Central memory CD8-positive, alpha-beta T cell (primary cell): ENCODE measurements around the gene CYP1A2.
"Not testable (repeated sequence)": the region's sequence is repeated elsewhere in the genome, so short reads cannot be mapped to it uniquely, and the experiment has no call there.

Experiments used
- ATAC-seq: fragments of 150-1000 bp; cut with Tn5 transposase; replicated peaks from 2 replicates; pipeline ENCODE4 v1.10.0; 2022; ENCODE audit warnings: mild to moderate bottlenecking, moderate FRiP score, moderate number of reproducible peaks; ENCODE audit not compliant: poor library complexity, severe bottlenecking; ENCODE audit errors: extremely low read depth
- DNase-seq, 2 donors: peaks; one replicate each; pipeline ENCODE4 v3.0.0; 2021; ENCODE audit warnings: low spot score in 2 of 2
- H3K27ac Mint-ChIP-seq: one replicate; pipeline ENCODE4 v1.8.0; 2022; ENCODE audit warnings: low read depth, mild to moderate bottlenecking, moderate library complexity, mixed read lengths
- H3K27me3 Mint-ChIP-seq: one replicate; pipeline ENCODE4 v1.8.0; 2022; ENCODE audit warnings: mixed read lengths
- H3K36me3 Mint-ChIP-seq: one replicate; pipeline ENCODE4 v1.8.0; 2022; ENCODE audit warnings: mild to moderate bottlenecking, moderate library complexity, mixed read lengths; ENCODE audit not compliant: insufficient read depth
- H3K4me1 Mint-ChIP-seq: one replicate; pipeline ENCODE4 v1.8.0; 2022; ENCODE audit warnings: mixed read lengths
- H3K4me3 Mint-ChIP-seq: one replicate; pipeline ENCODE4 v1.8.0; 2022; ENCODE audit warnings: mild to moderate bottlenecking, moderate library complexity, mixed read lengths
- H3K9me3 Mint-ChIP-seq: one replicate; pipeline ENCODE4 v1.8.0; 2022; ENCODE audit warnings: mixed read lengths

CYP1A2 gene

GRCh38 chr15:74725845-74726773 is 22.5 kb upstream of the CYP1A2 start:
- DNase-seq (peak in 1 of 2 donors; percentile 23), ATAC-seq (peak; percentile 73)
- Mint-ChIP-seq H3K27ac (no peak overlapping the region), H3K4me1 (peaks cover 11% of the 10 kb centered on the region), H3K9me3 (no peaks in the 10 kb centered on the region), H3K4me3 (peak overlapping the region; percentile 79), H3K27me3 (peaks cover 30% of the 10 kb centered on the region), H3K36me3 (peaks cover 5% of the 10 kb centered on the region)

GRCh38 chr15:74726774-74727164 is 21.9 kb upstream of the CYP1A2 start:
- Mint-ChIP-seq H3K27ac (no peak overlapping the region), H3K36me3 (peaks cover 5% of the 10 kb centered on the region), H3K9me3 (no peaks in the 10 kb centered on the region), H3K27me3 (peaks cover 36% of the 10 kb centered on the region), H3K4me1 (peaks cover 11% of the 10 kb centered on the region), H3K4me3 (peak overlapping the region; percentile 79)
- DNase-seq (no peak), ATAC-seq (no peak)

GRCh38 chr15:74727727-74728126 is 20.9 kb upstream of the CYP1A2 start:
- no peak overlapping the region for H3K27ac Mint-ChIP-seq
- H3K4me3 Mint-ChIP-seq, result no peak overlapping the region
- no peaks in the 10 kb centered on the region for H3K9me3 Mint-ChIP-seq
- ATAC-seq, result no peak
- DNase-seq, result no peak
- peaks cover 5% of the 10 kb centered on the region for H3K36me3 Mint-ChIP-seq
- H3K4me1 Mint-ChIP-seq, result peaks cover 11% of the 10 kb centered on the region
- peaks cover 42% of the 10 kb centered on the region for H3K27me3 Mint-ChIP-seq

- Mint-ChIP-seq H3K4me1 (peaks cover 11% of the 10 kb centered on the region), H3K27me3 (peaks cover 52% of the 10 kb centered on the region)
- H3K36me3 Mint-ChIP-seq, H3K27ac Mint-ChIP-seq, DNase-seq, ATAC-seq, H3K9me3 Mint-ChIP-seq, H3K4me3 Mint-ChIP-seq: not testable (repeated sequence)
These were observed 19.9 kb upstream of the CYP1A2 start for GRCh38 chr15:74728699-74729098.

- not testable (repeated sequence) for H3K9me3 Mint-ChIP-seq, H3K36me3 Mint-ChIP-seq, H3K27ac Mint-ChIP-seq, DNase-seq, ATAC-seq, H3K4me3 Mint-ChIP-seq
- Mint-ChIP-seq H3K27me3 (peaks cover 58% of the 10 kb centered on the region), H3K4me1 (peaks cover 11% of the 10 kb centered on the region)
These were observed 19.3 kb upstream of the CYP1A2 start for GRCh38 chr15:74729372-74729771.

- H3K4me3 Mint-ChIP-seq, result no peak overlapping the region
- H3K9me3 Mint-ChIP-seq, result no peaks in the 10 kb centered on the region
- peaks cover 72% of the 10 kb centered on the region for H3K27me3 Mint-ChIP-seq
- no peak overlapping the region for H3K27ac Mint-ChIP-seq
- peaks cover 2% of the 10 kb centered on the region for H3K36me3 Mint-ChIP-seq
- no peak for DNase-seq
- no peak for ATAC-seq
- peaks cover 6% of the 10 kb centered on the region for H3K4me1 Mint-ChIP-seq
These were observed 17.9 kb upstream of the CYP1A2 start for GRCh38 chr15:74730619-74731316.

- H3K4me3 Mint-ChIP-seq, result no peak overlapping the region
- no peaks in the 10 kb centered on the region for H3K9me3 Mint-ChIP-seq
- H3K36me3 Mint-ChIP-seq, result no peaks in the 10 kb centered on the region
- H3K27ac Mint-ChIP-seq, result no peak overlapping the region
- no peaks in the 10 kb centered on the region for H3K4me1 Mint-ChIP-seq
- no peak for ATAC-seq
- peaks cover 80% of the 10 kb centered on the region for H3K27me3 Mint-ChIP-seq
- DNase-seq, result no peak
These were observed 15.8 kb upstream of the CYP1A2 start for GRCh38 chr15:74732846-74733245.

GRCh38 chr15:74733269-74733668 is 15.4 kb upstream of the CYP1A2 start:
- peaks cover 83% of the 10 kb centered on the region for H3K27me3 Mint-ChIP-seq
- H3K9me3 Mint-ChIP-seq, result no peaks in the 10 kb centered on the region
- DNase-seq, result no peak
- H3K27ac Mint-ChIP-seq, result no peak overlapping the region
- no peaks in the 10 kb centered on the region for H3K4me1 Mint-ChIP-seq
- ATAC-seq, result no peak
- no peaks in the 10 kb centered on the region for H3K36me3 Mint-ChIP-seq
- H3K4me3 Mint-ChIP-seq, result no peak overlapping the region

GRCh38 chr15:74735305-74735704 is 13.3 kb upstream of the CYP1A2 start:
- Mint-ChIP-seq H3K27me3 (peaks cover 89% of the 10 kb centered on the region), H3K4me1 (no peaks in the 10 kb centered on the region), H3K9me3 (no peaks in the 10 kb centered on the region), H3K36me3 (no peaks in the 10 kb centered on the region), H3K4me3 (no peak overlapping the region), H3K27ac (no peak overlapping the region)
- no peak for ATAC-seq
- DNase-seq, result no peak

GRCh38 chr15:74738239-74738638 is 10.4 kb upstream of the CYP1A2 start:
- H3K27me3 Mint-ChIP-seq, result peaks cover 86% of the 10 kb centered on the region
- not testable (repeated sequence) for H3K9me3 Mint-ChIP-seq, H3K4me3 Mint-ChIP-seq, DNase-seq, H3K36me3 Mint-ChIP-seq, ATAC-seq, H3K27ac Mint-ChIP-seq, H3K4me1 Mint-ChIP-seq

GRCh38 chr15:74742422-74742821 is 6.2 kb upstream of the CYP1A2 start:
- H3K9me3 Mint-ChIP-seq, result no peaks in the 10 kb centered on the region
- no peak for DNase-seq
- H3K36me3 Mint-ChIP-seq, result no peaks in the 10 kb centered on the region
- ATAC-seq, result no peak
- H3K4me3 Mint-ChIP-seq, result no peak overlapping the region
- no peaks in the 10 kb centered on the region for H3K4me1 Mint-ChIP-seq
- H3K27me3 Mint-ChIP-seq, result peaks cover 44% of the 10 kb centered on the region
- H3K27ac Mint-ChIP-seq, result no peak overlapping the region

GRCh38 chr15:74746389-74746788 is 2.3 kb upstream of the CYP1A2 start:
- ATAC-seq (no peak), DNase-seq (no peak)
- H3K4me1 Mint-ChIP-seq, result no peaks in the 10 kb centered on the region
- H3K4me3 Mint-ChIP-seq, result no peak overlapping the region
- no peak overlapping the region for H3K27ac Mint-ChIP-seq
- no peaks in the 10 kb centered on the region for H3K9me3 Mint-ChIP-seq
- H3K27me3 Mint-ChIP-seq, result peaks cover 11% of the 10 kb centered on the region
- H3K36me3 Mint-ChIP-seq, result peaks cover 2% of the 10 kb centered on the region

- H3K4me1 Mint-ChIP-seq, result no peaks in the 10 kb centered on the region
- no peaks in the 10 kb centered on the region for H3K27me3 Mint-ChIP-seq
- H3K9me3 Mint-ChIP-seq, result no peaks in the 10 kb centered on the region
- ATAC-seq (no peak), DNase-seq (no peak)
- no peak overlapping the region for H3K4me3 Mint-ChIP-seq
- H3K27ac Mint-ChIP-seq, result no peak overlapping the region
- H3K36me3 Mint-ChIP-seq, result peaks cover 2% of the 10 kb centered on the region
These were observed 1.2 kb downstream of the CYP1A2 start for GRCh38 chr15:74749832-74750231.
